Measurements from ENCODE around the gene UNKL.

Gene UNKL

GRCh38 chr16:1320658-1321240, 93.8 kb downstream of the UNKL start:
- no peak for FAIRE-seq

DNA sequence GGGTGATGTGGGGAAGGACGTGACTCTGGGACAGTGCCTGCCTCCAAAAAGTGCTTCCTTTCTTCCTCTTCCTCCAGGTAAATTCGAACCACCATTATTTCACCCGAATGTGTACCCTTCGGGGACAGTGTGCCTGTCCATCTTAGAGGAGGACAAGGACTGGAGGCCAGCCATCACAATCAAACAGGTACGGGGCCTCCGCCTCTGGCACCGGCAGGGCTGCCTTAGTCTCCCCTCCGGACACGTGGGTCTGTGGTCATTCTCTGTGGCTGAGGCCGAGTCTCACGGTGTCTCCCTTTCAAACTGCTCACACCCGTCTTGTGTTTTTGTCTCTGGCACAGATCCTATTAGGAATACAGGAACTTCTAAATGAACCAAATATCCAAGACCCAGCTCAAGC, 94.4 kb downstream of the UNKL start:
- FAIRE-seq = no peak

- no peak for FAIRE-seq
Observed at GRCh38 chr16:1319041-1319440, 95.5 kb downstream of the UNKL start.

- no peak for FAIRE-seq
Observed at GRCh38 chr16:1318268-1318545, 96.3 kb downstream of the UNKL start.

GRCh38 chr16:1317479-1318267, 96.8 kb downstream of the UNKL start:
- FAIRE-seq = no peak

DNA sequence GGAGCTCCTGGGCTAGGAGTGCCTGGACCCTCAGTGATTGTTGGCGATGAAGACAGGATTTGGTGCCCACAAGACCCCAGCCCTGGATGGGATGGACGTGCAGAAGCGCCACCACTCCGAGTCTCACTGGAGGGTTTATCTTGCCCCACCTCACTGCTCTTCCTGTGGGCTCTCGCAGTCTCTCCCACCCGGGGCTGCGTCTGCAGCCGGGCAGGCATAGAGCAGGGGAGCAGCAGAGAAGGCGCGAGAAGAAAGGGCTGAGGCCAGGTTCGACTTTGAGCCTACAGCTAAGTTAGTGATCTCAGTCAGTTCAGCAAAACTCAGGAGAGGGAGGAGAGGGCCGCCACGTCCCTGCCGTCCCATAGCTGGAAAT, 98.5 kb downstream of the UNKL start:
- FAIRE-seq = no peak

DNA sequence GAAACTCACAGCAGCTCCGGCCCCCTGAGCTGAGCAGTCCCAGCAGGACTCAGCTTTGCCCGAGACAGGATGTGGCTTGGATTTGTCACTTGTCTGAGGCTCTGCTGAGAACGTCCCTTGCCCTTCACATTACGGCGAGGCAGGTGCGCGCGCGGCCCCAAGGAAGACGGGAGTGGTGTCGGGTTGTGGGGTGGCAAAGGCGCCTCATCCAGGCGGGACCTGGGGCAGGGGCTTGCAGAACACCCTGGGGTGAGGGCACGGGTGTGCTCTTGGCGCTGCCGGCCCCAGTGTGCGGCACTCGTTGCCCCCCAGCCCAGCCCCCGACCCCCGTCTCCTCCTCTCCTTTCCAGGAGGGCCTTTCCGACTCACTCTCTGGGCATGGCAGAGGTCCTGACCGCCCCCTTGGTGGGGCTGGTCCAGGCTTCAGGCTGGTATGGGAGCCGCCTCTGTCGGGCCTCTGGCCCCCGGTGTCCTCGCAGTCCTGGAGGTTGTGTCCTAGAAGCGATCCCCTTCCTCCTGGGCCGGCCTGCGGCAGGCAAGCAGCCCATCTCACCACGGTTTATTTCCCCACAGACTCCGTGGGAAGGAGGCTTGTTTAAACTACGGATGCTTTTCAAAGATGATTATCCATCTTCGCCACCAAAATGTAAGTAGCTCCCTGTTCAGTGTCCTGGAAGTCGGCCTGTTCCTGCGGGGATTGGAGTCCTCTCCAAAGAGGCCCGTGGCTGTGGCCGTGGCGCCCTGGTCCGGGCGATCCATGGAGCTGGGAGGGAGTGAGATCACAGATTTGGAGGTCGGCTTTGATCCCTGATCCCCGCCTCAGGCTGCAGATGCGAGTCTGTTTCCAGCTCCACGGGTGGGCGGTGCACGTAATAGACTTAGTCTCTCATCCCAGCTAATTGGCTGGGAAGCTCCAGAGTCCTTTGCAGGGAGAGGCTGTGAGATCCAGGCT, 99.1 kb downstream of the UNKL start:
- no peak for FAIRE-seq

GRCh38 chr16:1314399-1315068, 100.0 kb downstream of the UNKL start:
- FAIRE-seq = no peak

- FAIRE-seq = no peak
Observed at GRCh38 chr16:1313721-1314369, 100.7 kb downstream of the UNKL start.
